H1 (cell line): ENCODE data around the gene PARD3. TPM values are rescaled to one million over a fixed set of nuclear protein-coding genes. Genes with fewer than 3 reads are reported as not detected.

Experiments used
- ASH2L ChIP-seq: fragments of 200-600, 300-600 bp; sonication (generic); IDR thresholded peaks from one replicate; pipeline ENCODE4 v1.7.1; 2017; ENCODE audit warnings: low read length
- CHD7 ChIP-seq: fragments of 300-600 bp; sonication (generic); IDR thresholded peaks from 2 replicates; pipeline ENCODE4 v1.7.1; 2012; ENCODE audit warnings: low read length, moderate library complexity, mild to moderate bottlenecking, inconsistent platforms; ENCODE audit not compliant: insufficient replicate concordance
- HDAC6 ChIP-seq: IDR thresholded peaks from one replicate; pipeline ENCODE4 v1.7.1; 2012; ENCODE audit warnings: low read depth, mild to moderate bottlenecking, inconsistent platforms, low read length, moderate library complexity
- NANOG ChIP-seq: IDR thresholded peaks from 2 replicates; pipeline ENCODE4 v1.6.1; 2011; ENCODE audit warnings: low read length, low read depth, mild to moderate bottlenecking, inconsistent platforms; ENCODE audit not compliant: insufficient read depth, poor library complexity, severe bottlenecking
- USF2 ChIP-seq: IDR thresholded peaks from 2 replicates; pipeline ENCODE4 v1.6.1; 2011; ENCODE audit warnings: low read length, improper control_type of control experiment
- polyA plus RNA-seq, 7 experiments: library from polyadenylated mRNA; depleted of rRNA in 3 of 7; stranded (reverse) in 5 of 7; unstranded in 2 of 7; fragments of >200 nt in 5 of 7; fragments of 200-250 nt in 2 of 7; gene quantifications; 1 replicate in 5 of 7; 2 replicates in 1 of 7; 4 replicates in 1 of 7; pipeline versions ENCODE4 v1.2.1 to v1.2.3, GENCODE V29; 2011 to 2013; ENCODE audit warnings: missing spikeins in 2 of 7, mixed read lengths in 2 of 7
- total RNA-seq: library from RNA; stranded (reverse); fragmentation: NEBNext Ultra II Directional; extraction: Animal tissue kit (Norgen Biotek cat#: 25700); gene quantifications from 2 replicates; pipeline ENCODE4 v1.2.1, GENCODE V29; 2021

PARD3 gene
- total and polyA plus RNA-seq, 2 of the 8 experiments (the other 6 are each of a cell fraction or from before 2014, with no cell fraction given): 19.7 to 49.1 TPM

GRCh38 chr10:34492081-34492480, 323.0 kb downstream of the PARD3 start (continued):
- TF ChIP-seq HDAC6 (no peak), ASH2L (no peak), USF2 (no peak), NANOG (no peak), CHD7 (no peak)
- TF ChIP-seq, all 59 proteins: peak for 0
